Stimulated activated CD8-positive, alpha-beta memory T cell treated with anti-CD3 and anti-CD28 coated beads, Interleukin-7, amount 100 ng/mL, for 4 hours (primary cell): ENCODE measurements around the gene BFSP1.

Experiments used
- DNase-seq, 2 donors: peaks; one replicate each; pipeline ENCODE4 v3.0.0-alpha.2; 2020; ENCODE audit warnings: low read depth in 2 of 2

BFSP1 gene

GRCh38 chr20:17557675-17558006 is 26.5 kb upstream of the BFSP1 start:
- DNase-seq: no peak

GRCh38 chr20:17556837-17557674 is 25.9 kb upstream of the BFSP1 start:
- DNase-seq: no peak

- no peak for DNase-seq
Observed at GRCh38 chr20:17555106-17555505, 23.9 kb upstream of the BFSP1 start.

GRCh38 chr20:17549131-17549530 is 18.0 kb upstream of the BFSP1 start:
- DNase-seq: no peak

- no peak for DNase-seq
Observed at GRCh38 chr20:17545127-17545526, 13.9 kb upstream of the BFSP1 start.

GRCh38 chr20:17543531-17544131 is 12.5 kb upstream of the BFSP1 start:
- no peak for DNase-seq

GRCh38 chr20:17542993-17543412 is 11.8 kb upstream of the BFSP1 start:
- DNase-seq: no peak

GRCh38 chr20:17542481-17542880 is 11.3 kb upstream of the BFSP1 start:
- no peak for DNase-seq

GRCh38 chr20:17541996-17542395 is 10.8 kb upstream of the BFSP1 start:
- no peak for DNase-seq

- no peak for DNase-seq
Observed at GRCh38 chr20:17541596-17541995, 10.4 kb upstream of the BFSP1 start.

GRCh38 chr20:17538517-17539170 is 7.5 kb upstream of the BFSP1 start:
- no peak for DNase-seq

GRCh38 chr20:17537959-17538358 is 6.8 kb upstream of the BFSP1 start:
- no peak for DNase-seq

GRCh38 chr20:17536944-17537444 is 5.8 kb upstream of the BFSP1 start:
- DNase-seq: peak; percentile 32 to 46

- DNase-seq: no peak
Observed at GRCh38 chr20:17534077-17534476, 2.9 kb upstream of the BFSP1 start.

GRCh38 chr20:17533396-17533795 is 2.2 kb upstream of the BFSP1 start:
- DNase-seq: no peak

- DNase-seq: no peak
Observed at GRCh38 chr20:17531665-17532025, 466 bp upstream of the BFSP1 start.

- no peak for DNase-seq
Observed at GRCh38 chr20:17530153-17530552, 1.0 kb downstream of the BFSP1 start.

GRCh38 chr20:17529586-17529985 is 1.6 kb downstream of the BFSP1 start:
- no peak for DNase-seq

GRCh38 chr20:17525650-17526049 is 5.5 kb downstream of the BFSP1 start:
- no peak for DNase-seq

- DNase-seq: no peak
Observed at GRCh38 chr20:17525132-17525531, 6.0 kb downstream of the BFSP1 start.

- no peak for DNase-seq
Observed at GRCh38 chr20:17524560-17524959, 6.6 kb downstream of the BFSP1 start.

- no peak for DNase-seq
Observed at GRCh38 chr20:17523326-17523725, 7.9 kb downstream of the BFSP1 start.

GRCh38 chr20:17522528-17522927 is 8.7 kb downstream of the BFSP1 start:
- no peak for DNase-seq
